DND-41 (cell line): ENCODE measurements around the gene ASF1B.

ENCODE experiments used
- ATAC-seq: fragments of 200-7000 bp; cut with Tn5 transposase; 3 replicates; pipeline ENCODE4 v1.9.1; 2021; ENCODE audit warnings: low read depth; ENCODE audit not compliant: insufficient read depth
- DNase-seq: peaks from one replicate; pipeline ENCODE4 v3.0.0-alpha.2; 2020
- H2AFZ ChIP-seq: 2 replicates; pipeline ENCODE4 v1.6.0; 2012; ENCODE audit warnings: low read depth, low read length
- H3K27ac ChIP-seq: 2 replicates; pipeline ENCODE4 v1.5.1; 2012; ENCODE audit warnings: low read length, inconsistent platforms
- H3K27me3 ChIP-seq: fragments of 200-600 bp; sonication (generic); 2 replicates; pipeline ENCODE4 v1.6.0; 2012; ENCODE audit warnings: low read length, mild to moderate bottlenecking, inconsistent platforms; ENCODE audit not compliant: insufficient read depth, poor library complexity
- H3K36me3 ChIP-seq: 2 replicates; pipeline ENCODE4 v1.5.1; 2012; ENCODE audit warnings: low read length, inconsistent platforms; ENCODE audit not compliant: insufficient read depth
- H3K4me1 ChIP-seq: 2 replicates; pipeline ENCODE4 v1.5.1; 2012; ENCODE audit warnings: mild to moderate bottlenecking, low read length; ENCODE audit not compliant: insufficient read depth
- H3K4me2 ChIP-seq: 2 replicates; pipeline ENCODE4 v1.6.0; 2012; ENCODE audit warnings: mild to moderate bottlenecking, moderate library complexity, low read length, inconsistent platforms; ENCODE audit not compliant: insufficient read depth
- H3K4me3 ChIP-seq, 2 experiments: fragments of 200-600 bp in 1 of 2; shearing (Covaris generic) in 1 of 2; 2 replicates each; pipeline ENCODE4 v1.5.1; 2012 to 2016; ENCODE audit warnings: inconsistent platforms in 2 of 2, low read length in 2 of 2, mild to moderate bottlenecking in 2 of 2, low read depth in 1 of 2, moderate library complexity in 1 of 2
- H3K79me2 ChIP-seq: 2 replicates; pipeline ENCODE4 v1.6.0; 2012; ENCODE audit warnings: low read length, inconsistent platforms; ENCODE audit not compliant: insufficient read depth
- H3K9ac ChIP-seq: 2 replicates; pipeline ENCODE4 v1.6.0; 2012; ENCODE audit warnings: low read depth, mild to moderate bottlenecking, inconsistent platforms, low read length, moderate library complexity
- H3K9me3 ChIP-seq: 2 replicates; pipeline ENCODE4 v1.5.1; 2012; ENCODE audit warnings: low read length, moderate library complexity, mild to moderate bottlenecking, inconsistent platforms; ENCODE audit not compliant: insufficient read depth, severe bottlenecking
- H4K20me1 ChIP-seq: 2 replicates; pipeline ENCODE4 v1.6.0; 2012; ENCODE audit warnings: low read length; ENCODE audit not compliant: insufficient read depth
- CTCF ChIP-seq: IDR thresholded peaks from 2 replicates; pipeline ENCODE4 v1.5.1; 2012; ENCODE audit warnings: borderline replicate concordance, low read length, moderate library complexity, mild to moderate bottlenecking; ENCODE audit not compliant: poor library complexity, severe bottlenecking; ENCODE audit errors: extremely low read depth
- EZH2 ChIP-seq: IDR thresholded peaks from 3 replicates; pipeline ENCODE4 v1.6.1; 2012; ENCODE audit warnings: borderline replicate concordance, low read depth, mild to moderate bottlenecking, moderate library complexity, low read length, inconsistent platforms; ENCODE audit not compliant: severe bottlenecking

Gene ASF1B

GRCh38 chr19:14150041-14150769 lies 13.8 kb upstream of the ASF1B start:
- H3K4me1 ChIP-seq: no peaks in the 10 kb centered on the region
- no peak overlapping the region for H2AFZ ChIP-seq
- no peak overlapping the region for H3K9ac ChIP-seq
- peaks cover 34% of the 10 kb centered on the region for H3K36me3 ChIP-seq
- no peaks in the 10 kb centered on the region for H3K9me3 ChIP-seq
- no peak overlapping the region for H3K4me3 ChIP-seq
- TF ChIP-seq CTCF (no peak), EZH2 (no peak)
- no peaks in the 10 kb centered on the region for H3K27me3 ChIP-seq
- DNase-seq (no peak), ATAC-seq (no peak)
- peaks cover 48% of the 10 kb centered on the region for H4K20me1 ChIP-seq
- peaks cover 48% of the 10 kb centered on the region for H3K79me2 ChIP-seq
- no peak overlapping the region for H3K27ac ChIP-seq
- no peak overlapping the region for H3K4me2 ChIP-seq

GRCh38 chr19:14149509-14149994 lies 13.2 kb upstream of the ASF1B start:
- no peak for TF ChIP-seq EZH2
- no peak for TF ChIP-seq CTCF
- Histone ChIP-seq H3K4me2 (no peak overlapping the region), H2AFZ (no peak overlapping the region), H4K20me1 (peaks cover 53% of the 10 kb centered on the region), H3K27ac (no peak overlapping the region), H3K79me2 (peaks cover 55% of the 10 kb centered on the region), H3K4me1 (no peaks in the 10 kb centered on the region), H3K9ac (no peak overlapping the region), H3K4me3 (no peak overlapping the region), H3K36me3 (peaks cover 29% of the 10 kb centered on the region), H3K9me3 (no peaks in the 10 kb centered on the region), H3K27me3 (no peaks in the 10 kb centered on the region)
- ATAC-seq (peak; percentile 62), DNase-seq (peak; percentile 31)

GRCh38 chr19:14148751-14149410 lies 12.5 kb upstream of the ASF1B start:
- peaks cover 55% of the 10 kb centered on the region for H3K79me2 ChIP-seq
- no peak for ATAC-seq
- no peak overlapping the region for H2AFZ ChIP-seq
- no peak overlapping the region for H3K4me3 ChIP-seq
- TF ChIP-seq EZH2 (no peak), CTCF (no peak)
- H3K4me1 ChIP-seq: no peaks in the 10 kb centered on the region
- no peak overlapping the region for H3K9ac ChIP-seq
- H3K27ac ChIP-seq: no peak overlapping the region
- peaks cover 24% of the 10 kb centered on the region for H3K36me3 ChIP-seq
- peaks cover 50% of the 10 kb centered on the region for H4K20me1 ChIP-seq
- no peak for DNase-seq
- H3K4me2 ChIP-seq: no peak overlapping the region
- no peaks in the 10 kb centered on the region for H3K9me3 ChIP-seq
- H3K27me3 ChIP-seq: no peaks in the 10 kb centered on the region
